H1 (cell line): Measurements from ENCODE around the gene VWA2.

Source experiments
- BRCA1 ChIP-seq: IDR thresholded peaks from 2 replicates; pipeline ENCODE4 v1.6.1; 2012; ENCODE audit warnings: low read depth, low read length, improper control_type of control experiment
- CTCF ChIP-seq, 3 experiments: IDR thresholded peaks; 1 replicate in 2 of 3; 2 replicates in 1 of 3; pipeline versions ENCODE4 v1.5.1 to v1.6.1; 2011; ENCODE audit warnings: low read length in 3 of 3, mild to moderate bottlenecking in 3 of 3, inconsistent platforms in 2 of 3, low read depth in 1 of 3, moderate library complexity in 1 of 3; ENCODE audit not compliant: insufficient read depth in 1 of 3; ENCODE audit errors: control extremely low read depth in 1 of 3
- EZH2 ChIP-seq: fragments of 200-600 bp; sonication (generic); IDR thresholded peaks from 2 replicates; pipeline ENCODE4 v1.7.1; 2012; ENCODE audit warnings: low read depth, mild to moderate bottlenecking, moderate library complexity, low read length, inconsistent platforms; ENCODE audit not compliant: severe bottlenecking
- FOSL1 ChIP-seq: IDR thresholded peaks from 2 replicates; pipeline ENCODE4 v1.6.1; 2011; ENCODE audit warnings: mild to moderate bottlenecking, low read depth, low read length, moderate library complexity; ENCODE audit not compliant: insufficient read depth
- GABPA ChIP-seq: IDR thresholded peaks from 2 replicates; pipeline ENCODE4 v1.6.1; 2011; ENCODE audit warnings: mild to moderate bottlenecking, low read length, moderate library complexity, borderline replicate concordance; ENCODE audit not compliant: insufficient read depth
- HDAC6 ChIP-seq: IDR thresholded peaks from one replicate; pipeline ENCODE4 v1.7.1; 2012; ENCODE audit warnings: low read depth, mild to moderate bottlenecking, inconsistent platforms, low read length, moderate library complexity
- KDM4A ChIP-seq: IDR thresholded peaks from one replicate; pipeline ENCODE4 v1.7.1; 2012; ENCODE audit warnings: low read depth, mild to moderate bottlenecking, moderate library complexity, low read length, inconsistent platforms; ENCODE audit not compliant: severe bottlenecking
- POLR2A ChIP-seq, 2 experiments: IDR thresholded peaks; 1 replicate in 1 of 2; 2 replicates in 1 of 2; pipeline ENCODE4 v1.6.1; 2011; ENCODE audit warnings: low read depth in 2 of 2, low read length in 2 of 2, mild to moderate bottlenecking in 2 of 2; ENCODE audit errors: control extremely low read depth in 1 of 2
- POLR2AphosphoS5 ChIP-seq: IDR thresholded peaks from 2 replicates; pipeline ENCODE4 v1.6.1; 2011; ENCODE audit warnings: low read depth, low read length
- POU5F1 ChIP-seq: IDR thresholded peaks from 2 replicates; pipeline ENCODE4 v1.6.1; 2011; ENCODE audit warnings: low read depth, mild to moderate bottlenecking, low read length, moderate library complexity
- RFX5 ChIP-seq: IDR thresholded peaks from 2 replicates; pipeline ENCODE4 v1.6.1; 2011; ENCODE audit warnings: low read depth, low read length, improper control_type of control experiment, borderline replicate concordance
- SP1 ChIP-seq: IDR thresholded peaks from 2 replicates; pipeline ENCODE4 v1.6.1; 2011; ENCODE audit warnings: low read depth, low read length
- TCF12 ChIP-seq: IDR thresholded peaks from 2 replicates; pipeline ENCODE4 v1.6.1; 2011; ENCODE audit warnings: low read depth, mild to moderate bottlenecking, low read length
- YY1 ChIP-seq: IDR thresholded peaks from 2 replicates; pipeline ENCODE4 v1.6.1; 2011; ENCODE audit warnings: low read depth, mild to moderate bottlenecking, low read length

- TF ChIP-seq YY1: no peak
- TF ChIP-seq CTCF (IDR thresholded peaks at IDR 0.05; ENCODE audit: control extremely low read depth in 1 of 3, insufficient read depth in 1 of 3, low read depth in 1 of 3, low read length in 3 of 3): no peak
- no peak for TF ChIP-seq POU5F1
- no peak for TF ChIP-seq SP1
- TF ChIP-seq POLR2A (IDR thresholded peaks at IDR 0.05; ENCODE audit: control extremely low read depth in 1 of 2, low read depth in 2 of 2, low read length in 2 of 2): no peak
- no peak for TF ChIP-seq GABPA
- TF ChIP-seq KDM4A: no peak
- no peak for TF ChIP-seq POLR2AphosphoS5
- TF ChIP-seq HDAC6: no peak
- TF ChIP-seq BRCA1: no peak
- TF ChIP-seq TCF12: no peak
- no peak for TF ChIP-seq FOSL1
- no peak for TF ChIP-seq EZH2
- no peak for TF ChIP-seq RFX5
Measured at GRCh38 chr10:114297136-114297705, 58.2 kb downstream of the VWA2 start.
